ENCODE measurements around the gene AGMAT.

Gene AGMAT

DNA sequence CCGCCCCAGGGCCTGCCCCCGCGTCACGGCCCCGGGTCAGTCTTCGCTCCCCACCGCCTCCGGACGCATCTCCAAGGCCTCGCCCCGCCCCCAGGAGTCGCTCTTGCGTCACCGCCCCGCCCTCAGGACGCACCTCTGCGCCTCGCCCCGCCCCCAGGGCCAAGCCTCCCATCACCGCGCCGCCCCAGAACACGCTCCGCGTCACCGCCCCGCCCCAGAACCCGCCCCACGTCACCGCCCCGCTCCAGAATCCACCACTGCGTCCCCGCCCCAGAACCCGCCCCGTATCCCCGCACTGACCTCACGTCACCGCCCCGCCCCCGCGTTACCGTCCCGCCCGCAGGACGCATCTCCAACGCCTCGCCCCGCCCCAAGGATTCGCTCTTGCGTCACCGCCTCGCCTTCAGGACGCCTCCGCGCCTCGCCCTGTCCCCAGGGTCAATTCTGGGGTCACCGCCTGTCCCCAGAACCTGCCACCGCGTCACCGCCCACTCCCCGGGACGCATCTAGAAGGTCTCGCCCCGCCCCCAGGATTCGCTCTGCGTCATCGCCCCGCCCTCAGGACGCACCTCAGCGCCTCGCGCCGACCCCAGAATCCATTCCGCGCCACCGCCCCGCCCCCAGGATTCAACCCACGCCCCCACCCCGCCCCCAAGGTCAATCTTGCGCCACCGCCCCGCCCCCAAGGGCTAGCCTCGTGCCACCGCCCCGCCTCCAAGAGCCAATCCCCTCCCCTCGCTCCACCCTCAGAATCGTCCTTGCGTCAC is 60.4 kb downstream of the AGMAT start:
- peak; percentile 92 for DNase-seq (ENCODE audit: low read depth)

DNA sequence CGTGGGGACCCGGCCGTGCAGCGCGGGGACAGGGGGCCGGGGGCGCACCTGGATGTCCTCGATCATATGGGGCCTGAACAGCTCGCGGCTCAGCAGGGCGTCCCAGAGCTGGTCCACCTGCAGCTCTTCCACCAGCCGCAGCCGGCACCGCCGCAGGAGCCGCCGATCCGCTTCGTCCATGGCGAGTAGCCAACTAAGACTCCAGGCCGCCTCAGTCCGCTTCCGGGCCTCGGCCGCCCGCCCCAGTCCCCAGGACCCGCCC is 60.9 kb downstream of the AGMAT start, which contains the start of gene CASP9:
TSS of gene CASP9 (minus strand) at position 195 of the 262 bp plus-strand sequence. CDS start at position 180, 15 bp downstream.
- no peak for DNase-seq (ENCODE audit: low read depth)

DNA sequence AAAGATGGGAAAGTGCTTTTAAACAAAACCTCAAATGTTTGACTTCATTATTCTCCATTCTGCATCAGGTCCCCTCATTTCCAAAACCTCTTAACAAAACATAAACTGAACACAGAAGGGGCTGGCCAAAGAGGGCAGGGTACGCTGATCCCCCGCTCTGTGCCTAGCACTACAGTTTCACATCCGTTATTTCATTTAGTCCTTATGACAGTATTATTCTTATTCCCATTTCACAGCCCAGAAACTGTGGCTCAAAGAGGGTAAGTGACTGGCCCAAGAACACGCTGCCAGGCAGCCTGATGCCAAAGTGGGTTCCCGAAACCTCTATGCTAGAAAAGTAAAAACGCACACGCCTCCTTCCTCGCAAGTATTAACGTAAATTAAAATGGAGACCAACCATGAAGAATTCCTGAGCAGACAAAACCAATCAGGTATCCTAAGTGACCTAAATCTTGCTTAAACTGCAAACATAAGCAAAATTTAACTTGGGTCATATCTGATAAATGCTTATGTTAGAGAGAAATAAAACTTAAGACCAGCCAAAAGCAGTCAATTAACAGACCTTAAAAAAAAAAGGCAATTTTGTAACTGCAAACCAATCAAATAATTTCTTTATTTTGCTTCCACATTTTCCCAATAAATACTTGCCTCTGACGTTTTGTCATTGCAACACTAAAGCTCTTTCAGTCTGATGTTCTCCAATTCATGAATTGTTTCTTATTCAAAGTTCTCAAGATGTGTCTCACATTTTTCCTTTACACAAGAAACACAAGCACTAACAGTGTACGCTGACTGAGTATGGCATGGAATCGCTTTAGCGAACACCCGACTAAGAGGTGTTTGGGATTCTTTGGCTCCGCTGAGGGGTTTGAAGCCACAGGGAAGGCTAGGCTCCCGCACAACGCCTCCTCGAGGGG is 61.5 kb downstream of the AGMAT start:
- DNase-seq (ENCODE audit: low read depth) = peak; percentile 45

DNA sequence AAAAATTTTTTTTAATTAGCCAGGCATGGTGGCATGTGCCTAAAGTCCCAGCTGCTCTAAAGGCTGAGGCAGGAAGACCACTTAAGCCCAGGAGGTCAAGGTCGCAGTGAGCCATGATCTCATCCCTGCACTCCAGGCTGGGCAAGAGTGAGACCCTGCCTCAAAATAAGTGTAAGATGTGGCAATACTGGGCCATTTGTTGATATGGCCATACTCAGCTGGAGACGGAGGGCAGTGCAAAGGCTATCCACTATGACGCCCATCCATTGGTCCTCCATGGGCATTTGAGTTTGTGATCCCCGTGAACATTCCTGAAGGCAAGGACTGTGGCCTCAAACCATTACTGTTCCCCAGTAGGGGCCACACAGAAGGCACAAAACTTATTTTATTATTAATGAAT is 62.3 kb downstream of the AGMAT start:
- DNase-seq (ENCODE audit: low read depth) = no peak

Data from amniotic epithelial cell (primary cell).